ENCODE data around the gene CMYA5.

Gene CMYA5

DNA sequence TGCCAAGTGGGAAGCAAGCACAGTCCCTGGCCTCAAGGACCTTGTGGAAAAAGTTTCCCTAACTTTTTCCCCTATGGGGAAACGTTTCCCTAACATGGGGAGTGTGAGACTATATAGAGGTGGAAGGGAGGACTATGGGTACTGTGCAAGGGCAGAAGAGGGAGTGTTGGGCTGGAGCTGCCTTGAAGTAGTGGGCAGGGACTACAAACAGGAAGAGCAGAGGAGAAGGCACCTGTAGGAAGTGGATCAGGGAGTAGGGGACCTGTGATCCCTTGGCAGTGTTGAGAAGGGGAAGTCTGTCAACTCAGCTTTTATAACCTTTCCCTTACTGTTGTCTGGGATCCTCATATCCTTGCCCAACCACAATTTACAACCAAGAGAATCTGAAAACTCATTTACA lies 1.4 kb downstream of the CMYA5 start:
- DNase-seq (ENCODE audit: low read depth), result no peak
- TF ChIP-seq, protein P1, sequence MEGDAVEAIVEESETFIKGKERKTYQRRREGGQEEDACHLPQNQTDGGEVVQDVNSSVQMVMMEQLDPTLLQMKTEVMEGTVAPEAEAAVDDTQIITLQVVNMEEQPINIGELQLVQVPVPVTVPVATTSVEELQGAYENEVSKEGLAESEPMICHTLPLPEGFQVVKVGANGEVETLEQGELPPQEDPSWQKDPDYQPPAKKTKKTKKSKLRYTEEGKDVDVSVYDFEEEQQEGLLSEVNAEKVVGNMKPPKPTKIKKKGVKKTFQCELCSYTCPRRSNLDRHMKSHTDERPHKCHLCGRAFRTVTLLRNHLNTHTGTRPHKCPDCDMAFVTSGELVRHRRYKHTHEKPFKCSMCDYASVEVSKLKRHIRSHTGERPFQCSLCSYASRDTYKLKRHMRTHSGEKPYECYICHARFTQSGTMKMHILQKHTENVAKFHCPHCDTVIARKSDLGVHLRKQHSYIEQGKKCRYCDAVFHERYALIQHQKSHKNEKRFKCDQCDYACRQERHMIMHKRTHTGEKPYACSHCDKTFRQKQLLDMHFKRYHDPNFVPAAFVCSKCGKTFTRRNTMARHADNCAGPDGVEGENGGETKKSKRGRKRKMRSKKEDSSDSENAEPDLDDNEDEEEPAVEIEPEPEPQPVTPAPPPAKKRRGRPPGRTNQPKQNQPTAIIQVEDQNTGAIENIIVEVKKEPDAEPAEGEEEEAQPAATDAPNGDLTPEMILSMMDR (conservative IDR thresholded peaks at IDR 0.05; ENCODE audit: control insufficient read depth, insufficient read depth, low read depth, low read length), result no peak
- H3K4me3 ChIP-seq (ENCODE audit: control insufficient read depth, low read depth, low read length), result no peak overlapping the region

DNA sequence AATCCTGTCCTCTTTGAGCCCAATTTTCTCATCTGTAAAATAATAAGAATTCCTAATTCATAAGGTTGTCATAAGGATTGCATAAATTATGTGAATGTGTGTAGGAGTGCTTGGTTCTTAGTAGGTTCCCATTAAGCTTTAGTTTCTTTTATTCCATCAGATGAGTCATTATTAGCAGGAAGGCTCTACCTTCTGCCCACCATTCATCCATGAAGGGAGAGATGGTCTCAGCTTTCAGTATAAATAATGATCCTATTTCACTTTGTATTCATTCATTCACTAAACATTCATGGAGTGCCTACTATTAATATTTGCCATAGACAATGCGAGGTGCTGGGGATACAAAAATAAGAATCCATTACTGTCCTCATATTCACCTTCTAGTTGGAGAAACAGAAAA lies 3.0 kb downstream of the CMYA5 start:
- no peak for DNase-seq (ENCODE audit: low read depth)
- TF ChIP-seq, protein P1 (conservative IDR thresholded peaks at IDR 0.05; ENCODE audit: control insufficient read depth, insufficient read depth, low read depth, low read length), result no peak
- H3K4me3 ChIP-seq (ENCODE audit: control insufficient read depth, low read depth, low read length), result no peak overlapping the region

DNA sequence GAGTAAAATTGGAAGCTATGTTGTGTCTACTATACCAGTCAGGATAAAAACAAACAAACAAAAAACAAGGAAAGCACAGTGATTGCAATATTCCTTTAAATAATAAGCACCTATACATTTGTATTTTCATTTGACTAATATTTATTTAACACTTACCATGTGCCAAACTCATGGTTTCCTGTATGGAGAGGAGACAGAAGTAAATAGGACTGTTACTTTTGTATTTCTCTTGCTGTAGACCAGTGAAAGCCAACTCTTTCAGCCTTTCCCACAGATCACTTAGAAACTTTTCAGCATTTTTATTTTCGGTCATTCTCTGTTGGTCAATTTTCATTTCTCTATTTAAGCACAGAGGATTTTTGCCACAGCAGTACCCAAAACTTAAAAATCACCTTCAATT lies 4.5 kb downstream of the CMYA5 start:
- TF ChIP-seq, protein P1 (conservative IDR thresholded peaks at IDR 0.05; ENCODE audit: control insufficient read depth, insufficient read depth, low read depth, low read length), result no peak
- no peak overlapping the region for H3K4me3 ChIP-seq (ENCODE audit: control insufficient read depth, low read depth, low read length)
- no peak for DNase-seq (ENCODE audit: low read depth)

DNA sequence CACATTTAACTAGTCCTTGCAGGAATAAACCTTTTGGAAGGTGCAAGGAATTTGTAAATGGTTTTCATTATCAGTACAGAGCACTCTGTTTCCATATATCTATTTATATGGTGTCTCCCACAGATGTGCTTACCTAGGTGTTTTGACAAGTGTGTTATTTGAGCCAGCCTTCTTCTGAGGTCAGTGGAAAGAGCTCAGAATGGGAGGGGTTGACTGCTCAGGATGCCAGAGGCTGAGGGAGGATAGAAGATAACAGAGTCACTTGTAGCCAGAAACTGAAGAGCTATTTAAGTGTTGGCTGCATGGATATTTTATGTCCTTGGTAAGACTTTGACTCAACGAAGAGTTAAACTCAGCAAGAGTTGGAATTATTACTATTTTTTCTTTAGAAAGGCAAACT lies 5.0 kb downstream of the CMYA5 start:
- TF ChIP-seq, protein P1 (conservative IDR thresholded peaks at IDR 0.05; ENCODE audit: control insufficient read depth, insufficient read depth, low read depth, low read length), result no peak
- H3K4me3 ChIP-seq (ENCODE audit: control insufficient read depth, low read depth, low read length), result no peak overlapping the region
- DNase-seq (ENCODE audit: low read depth), result no peak

DNA sequence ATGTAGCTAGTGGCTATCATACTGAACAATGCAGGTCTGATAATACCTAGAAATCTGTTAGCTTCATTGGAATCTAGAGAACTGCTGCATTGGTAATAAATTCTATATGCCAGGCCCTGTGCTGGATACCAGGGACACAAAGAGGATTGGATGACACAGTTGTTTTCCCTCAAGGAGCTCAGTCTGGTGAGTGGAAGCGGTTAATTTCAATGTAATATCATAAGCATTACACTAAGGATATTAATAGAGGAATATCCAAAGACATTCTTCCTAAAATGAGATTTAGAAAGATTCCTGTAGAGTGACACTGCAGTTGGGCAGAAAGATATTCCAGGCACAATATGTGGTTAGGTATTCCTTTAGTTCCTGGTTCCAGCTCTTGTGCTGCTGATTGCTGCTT lies 5.9 kb downstream of the CMYA5 start:
- H3K4me3 ChIP-seq (ENCODE audit: control insufficient read depth, low read depth, low read length), result no peak overlapping the region
- TF ChIP-seq, protein P1 (conservative IDR thresholded peaks at IDR 0.05; ENCODE audit: control insufficient read depth, insufficient read depth, low read depth, low read length), result no peak
- DNase-seq (ENCODE audit: low read depth), result no peak

DNA sequence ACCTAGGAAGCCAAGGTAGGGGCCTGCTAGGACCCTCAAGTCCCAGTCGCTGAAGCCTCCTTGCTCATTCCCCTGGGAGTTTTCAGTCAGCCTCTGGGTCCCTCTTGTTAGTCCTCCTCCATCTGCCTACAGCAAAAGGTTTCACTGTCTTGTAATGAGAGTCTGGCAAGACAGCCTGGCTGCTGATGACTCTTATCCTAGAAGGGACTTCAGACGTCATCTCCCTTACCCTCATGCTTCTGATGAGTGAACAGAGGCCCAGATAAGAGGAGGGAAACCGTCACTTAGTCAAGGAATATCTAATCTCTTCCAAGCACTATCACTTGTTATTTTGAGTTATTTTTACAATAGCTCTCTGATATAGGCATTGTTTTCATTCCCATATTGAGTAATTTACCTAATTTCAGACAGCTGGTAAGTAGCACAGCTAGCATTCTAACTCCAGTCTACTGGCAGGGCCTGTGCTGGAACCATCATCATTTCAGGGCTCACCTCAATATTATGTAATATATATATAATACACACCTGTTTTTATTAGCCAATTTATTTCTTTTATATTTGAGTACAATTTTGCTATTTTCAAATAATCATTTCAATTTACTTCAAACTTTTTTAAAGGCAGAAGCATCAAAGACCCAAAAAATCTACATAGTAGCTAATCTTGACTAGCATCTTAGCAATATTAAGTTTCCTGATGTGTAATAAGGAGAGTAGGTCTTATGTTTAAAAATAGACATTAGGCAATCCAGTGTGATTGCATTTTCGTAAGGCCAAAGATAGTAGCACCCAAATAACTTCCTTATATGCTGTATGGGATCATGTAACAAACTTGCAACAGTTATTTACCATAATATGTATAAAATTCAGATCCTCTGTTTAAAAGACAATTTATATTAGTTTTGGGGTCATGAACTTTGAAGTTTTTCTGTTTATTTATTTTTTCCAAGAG lies 7.9 kb downstream of the CMYA5 start:
- DNase-seq (ENCODE audit: low read depth), result peak; percentile 43
- H3K4me3 ChIP-seq (ENCODE audit: control insufficient read depth, low read depth, low read length), result no peak overlapping the region
- TF ChIP-seq, protein P1 (conservative IDR thresholded peaks at IDR 0.05; ENCODE audit: control insufficient read depth, insufficient read depth, low read depth, low read length), result no peak
